ENCODE data around the gene PXYLP1.
"Not testable (repeated sequence)": the region's sequence is repeated elsewhere in the genome, so short reads cannot be mapped to it uniquely, and the experiment has no call there.

PXYLP1 gene

GRCh38 chr3:141291559-141292355 is 60.1 kb downstream of the PXYLP1 start:
- no peak for DNase-seq (ENCODE audit: low read depth)
- no peak for TF ChIP-seq CTCF (IDR thresholded peaks at IDR 0.05; ENCODE audit: control insufficient read depth, extremely low read depth, insufficient read depth)
- H3K4me3 ChIP-seq (ENCODE audit: low read depth, low read length): no peak overlapping the region

GRCh38 chr3:141292356-141293058 is 60.9 kb downstream of the PXYLP1 start:
- no peak for TF ChIP-seq CTCF (IDR thresholded peaks at IDR 0.05; ENCODE audit: control insufficient read depth, extremely low read depth, insufficient read depth)
- no peak for DNase-seq (ENCODE audit: low read depth)
- no peak overlapping the region for H3K4me3 ChIP-seq (ENCODE audit: low read depth, low read length)

- H3K4me3 ChIP-seq (ENCODE audit: low read depth, low read length): no peak overlapping the region
- TF ChIP-seq CTCF (IDR thresholded peaks at IDR 0.05; ENCODE audit: control insufficient read depth, extremely low read depth, insufficient read depth): no peak
- DNase-seq (ENCODE audit: low read depth): no peak
Observed at GRCh38 chr3:141294301-141294700, 62.7 kb downstream of the PXYLP1 start.

- no peak overlapping the region for H3K4me3 ChIP-seq (ENCODE audit: low read depth, low read length)
- DNase-seq (ENCODE audit: low read depth): no peak
Observed at GRCh38 chr3:141294848-141295247, 63.2 kb downstream of the PXYLP1 start.

GRCh38 chr3:141300426-141300825 is 68.8 kb downstream of the PXYLP1 start:
- not testable (repeated sequence) for H3K4me3 ChIP-seq (ENCODE audit: low read depth, low read length); DNase-seq (ENCODE audit: low read depth)

More at GRCh38 chr3:141294848-141295247, 63.2 kb downstream of the PXYLP1 start:
- no peak for TF ChIP-seq CTCF (IDR thresholded peaks at IDR 0.05; ENCODE audit: control insufficient read depth, extremely low read depth, insufficient read depth)

GRCh38 chr3:141302364-141303141 is 70.9 kb downstream of the PXYLP1 start:
- no peak for DNase-seq (ENCODE audit: low read depth)

More at GRCh38 chr3:141302364-141303141, 70.9 kb downstream of the PXYLP1 start:
- no peak overlapping the region for H3K4me3 ChIP-seq (ENCODE audit: low read depth, low read length)
- TF ChIP-seq CTCF (IDR thresholded peaks at IDR 0.05; ENCODE audit: control insufficient read depth, extremely low read depth, insufficient read depth): no peak
